HG02973 (cell line): ENCODE results near the gene SKAP2.

Experiments
- ATAC-seq: cut with Tn5 transposase; IDR thresholded peaks from one replicate; pipeline ENCODE4 v1.9.1; 2021; ENCODE audit warnings: moderate library complexity; ENCODE audit not compliant: unreplicated experiment

SKAP2 gene

GRCh38 chr7:26698194-26698593 lies 166.2 kb downstream of the SKAP2 start:
- ATAC-seq = no peak

GRCh38 chr7:26696978-26697377 lies 167.4 kb downstream of the SKAP2 start:
- no peak for ATAC-seq

GRCh38 chr7:26696161-26696560 lies 168.2 kb downstream of the SKAP2 start:
- no peak for ATAC-seq

GRCh38 chr7:26694713-26695112 lies 169.7 kb downstream of the SKAP2 start:
- ATAC-seq = no peak

- ATAC-seq = no peak
These were observed 170.2 kb downstream of the SKAP2 start for GRCh38 chr7:26694141-26694540.

GRCh38 chr7:26691886-26692285 lies 172.5 kb downstream of the SKAP2 start:
- no peak for ATAC-seq

DNA sequence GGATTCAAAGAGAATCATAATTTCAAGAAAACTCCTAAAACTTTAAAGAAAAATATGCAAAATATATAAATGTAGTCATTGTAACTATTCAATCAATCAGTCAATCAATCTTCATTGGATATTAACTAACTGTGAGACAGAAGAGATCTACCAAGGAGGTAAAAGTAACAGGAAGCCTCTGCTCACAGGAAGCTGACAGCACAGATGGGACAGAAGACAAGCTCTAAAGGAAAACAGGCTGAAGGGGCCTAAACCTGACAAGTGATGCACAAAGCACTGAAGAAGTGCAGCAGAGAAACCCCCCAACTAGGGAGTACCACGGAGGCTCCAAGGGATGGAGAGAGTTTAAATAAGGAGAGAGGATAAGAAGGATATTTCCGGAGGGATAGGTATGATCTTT lies 173.0 kb downstream of the SKAP2 start:
- no peak for ATAC-seq

DNA sequence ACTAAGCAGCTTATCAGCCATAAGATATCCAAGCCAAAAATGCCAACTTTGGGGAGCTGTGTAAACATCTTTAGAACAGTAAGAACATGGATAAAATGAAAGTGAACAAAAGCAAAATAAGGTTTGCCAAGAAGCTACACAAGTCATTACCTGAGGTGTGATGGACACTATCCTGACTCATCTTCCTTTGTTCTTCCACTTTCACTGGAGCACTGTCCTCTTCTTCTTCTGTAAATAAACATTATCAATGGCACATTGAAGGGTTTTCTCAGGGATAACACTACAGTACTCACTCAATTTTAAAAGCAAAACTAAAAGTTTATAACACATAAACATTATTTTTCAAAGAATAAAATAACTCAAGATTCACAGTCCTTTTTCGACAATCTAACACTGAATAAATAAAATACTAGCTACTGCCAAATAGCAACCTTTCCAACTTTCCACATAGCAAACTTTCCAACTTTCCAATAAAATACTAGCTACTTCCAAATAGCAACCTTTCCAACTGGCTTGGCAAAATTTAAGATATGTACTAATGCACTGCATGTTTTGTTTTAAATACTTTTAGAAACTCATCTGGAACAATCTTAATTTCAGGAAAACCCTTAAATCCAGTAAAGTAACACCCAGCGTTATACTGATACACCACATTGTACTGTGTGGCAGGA lies 174.1 kb downstream of the SKAP2 start:
- ATAC-seq = no peak

DNA sequence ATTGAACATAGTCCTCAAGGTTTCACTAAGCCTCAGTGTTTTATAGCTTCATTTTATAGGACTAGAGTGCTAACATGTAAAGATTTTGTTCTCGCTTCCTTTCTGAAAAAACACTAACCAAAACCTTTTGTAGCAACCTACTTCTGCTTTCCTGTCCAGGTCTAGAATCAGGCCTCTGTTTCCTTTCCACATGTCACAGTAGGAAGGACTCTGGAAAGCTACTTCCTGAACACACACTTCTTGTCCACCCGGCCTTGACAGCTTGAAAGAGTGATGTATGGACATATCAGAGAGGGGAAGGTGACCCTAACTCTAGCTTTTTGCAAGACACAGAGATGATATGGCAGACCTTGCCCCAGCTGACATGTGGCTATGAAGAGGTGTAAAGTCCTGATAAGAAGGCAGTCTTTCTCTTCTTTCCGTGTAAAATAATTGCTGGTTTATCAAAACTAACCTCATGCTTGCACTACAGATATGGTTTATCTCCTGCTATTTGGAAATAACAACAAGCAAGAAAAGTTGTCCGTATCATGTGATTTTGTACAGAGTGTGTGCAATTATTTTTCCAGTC lies 175.4 kb downstream of the SKAP2 start:
- ATAC-seq = peak; percentile 77

DNA sequence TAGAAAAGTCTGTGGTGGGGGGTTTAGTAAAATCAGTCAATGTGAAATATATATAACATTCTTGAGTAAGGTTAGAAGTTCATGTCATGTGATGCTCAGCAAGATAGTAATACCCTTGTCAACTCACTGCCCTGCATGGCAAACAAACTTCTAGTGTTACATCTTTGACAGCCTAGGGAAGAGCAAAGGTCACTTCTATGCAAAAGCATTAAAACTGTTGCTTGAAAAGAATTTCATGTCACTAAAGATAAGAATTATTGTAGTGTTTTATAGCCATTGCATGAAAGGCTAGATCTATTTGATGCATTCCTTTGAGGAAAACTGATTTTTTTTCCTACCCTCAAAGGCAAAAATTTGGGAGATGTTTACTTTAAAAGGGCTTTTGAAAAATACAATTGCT lies 176.0 kb downstream of the SKAP2 start:
- no peak for ATAC-seq

DNA sequence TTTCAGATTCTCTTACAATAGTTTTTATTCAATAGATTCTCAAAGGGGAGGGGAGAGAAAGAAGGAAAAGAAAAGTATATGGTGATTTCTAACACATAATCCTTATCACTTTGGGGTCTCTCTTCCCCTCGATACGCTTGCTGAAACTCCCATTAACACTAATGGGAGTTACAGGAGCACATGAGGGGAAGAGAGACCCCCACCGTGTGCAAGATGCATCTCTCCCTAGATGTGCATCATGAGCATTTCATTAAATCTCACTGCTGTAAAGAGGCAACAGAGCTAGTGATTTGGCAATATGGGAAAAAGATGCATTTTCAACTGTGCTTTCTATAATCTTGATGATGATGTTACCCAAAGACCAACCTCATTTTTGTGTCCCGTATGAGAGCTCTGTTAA lies 177.4 kb downstream of the SKAP2 start:
- no peak for ATAC-seq

- ATAC-seq = no peak
These were observed 177.9 kb downstream of the SKAP2 start for GRCh38 chr7:26686448-26686981.

- no peak for ATAC-seq
These were observed 178.8 kb downstream of the SKAP2 start for GRCh38 chr7:26685606-26686005.

- ATAC-seq = no peak
These were observed 179.9 kb downstream of the SKAP2 start for GRCh38 chr7:26684447-26684846.

- ATAC-seq = no peak
These were observed 181.1 kb downstream of the SKAP2 start for GRCh38 chr7:26683277-26683676.

DNA sequence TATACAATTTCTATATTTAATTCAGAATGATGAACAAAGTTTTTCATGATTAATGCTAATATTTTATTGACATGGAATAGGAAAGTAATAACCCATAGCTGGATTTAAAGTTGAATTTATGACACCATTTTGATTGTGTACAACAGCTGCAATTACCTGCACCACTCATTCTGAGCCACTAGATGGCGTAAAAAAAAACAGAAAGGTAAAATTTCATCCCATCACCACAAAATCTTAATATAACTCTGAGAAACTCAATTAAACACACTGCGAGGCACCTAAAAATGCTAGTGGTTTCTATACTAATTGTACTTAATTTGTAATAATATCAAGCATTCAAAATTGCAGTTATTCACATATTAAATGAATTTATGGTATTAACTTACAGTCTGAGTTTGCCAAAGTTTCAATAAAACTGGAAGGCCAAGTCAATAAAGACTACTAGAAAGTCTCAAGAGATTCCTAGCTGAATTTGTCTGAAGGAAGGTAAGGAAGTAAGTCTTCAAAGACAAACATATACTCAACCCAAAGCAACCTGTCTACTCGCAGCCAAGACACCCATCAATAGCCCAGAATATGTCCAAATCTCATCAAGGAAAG lies 182.5 kb downstream of the SKAP2 start:
- ATAC-seq = no peak

DNA sequence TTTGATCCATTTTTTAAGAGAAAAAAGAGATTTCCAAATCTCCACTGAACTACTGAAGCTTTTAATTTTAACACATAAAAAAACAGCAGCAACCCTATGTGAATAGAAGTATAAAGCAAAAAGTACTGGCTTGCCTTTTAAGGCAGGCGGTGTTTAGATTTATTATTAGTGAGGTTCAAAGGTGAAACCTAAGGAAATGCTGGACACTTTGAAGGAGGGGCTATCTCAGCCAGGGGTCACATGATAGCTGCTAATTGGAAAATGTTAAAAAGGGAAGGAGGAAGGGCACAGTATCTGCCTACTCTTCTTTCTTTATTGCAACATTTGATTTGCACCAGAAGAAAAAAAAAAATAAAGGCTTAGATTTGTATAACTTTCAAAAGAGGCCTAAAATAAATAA lies 183.8 kb downstream of the SKAP2 start:
- no peak for ATAC-seq

- no peak for ATAC-seq
These were observed 189.1 kb downstream of the SKAP2 start for GRCh38 chr7:26675143-26675887.

GRCh38 chr7:26673858-26674257 lies 190.5 kb downstream of the SKAP2 start:
- no peak for ATAC-seq

DNA sequence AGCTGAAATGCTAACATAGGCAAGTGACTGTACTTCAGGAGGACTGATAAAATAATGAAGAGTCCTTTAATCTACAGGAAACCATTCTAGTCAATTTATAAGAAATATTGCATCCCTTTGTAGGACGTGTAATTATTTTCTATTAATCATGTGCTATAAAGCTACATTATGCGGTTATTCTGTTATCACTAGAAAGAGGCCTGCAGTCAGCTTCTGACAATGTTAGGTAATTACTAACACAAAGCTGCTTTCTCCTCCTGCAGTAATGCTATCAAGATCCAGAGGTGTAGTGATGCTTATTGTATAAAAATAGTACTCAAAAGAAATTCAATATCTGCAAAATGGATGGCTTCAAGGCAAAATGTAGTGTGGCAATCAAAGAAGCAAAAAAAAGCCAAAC lies 191.1 kb downstream of the SKAP2 start:
- no peak for ATAC-seq

DNA sequence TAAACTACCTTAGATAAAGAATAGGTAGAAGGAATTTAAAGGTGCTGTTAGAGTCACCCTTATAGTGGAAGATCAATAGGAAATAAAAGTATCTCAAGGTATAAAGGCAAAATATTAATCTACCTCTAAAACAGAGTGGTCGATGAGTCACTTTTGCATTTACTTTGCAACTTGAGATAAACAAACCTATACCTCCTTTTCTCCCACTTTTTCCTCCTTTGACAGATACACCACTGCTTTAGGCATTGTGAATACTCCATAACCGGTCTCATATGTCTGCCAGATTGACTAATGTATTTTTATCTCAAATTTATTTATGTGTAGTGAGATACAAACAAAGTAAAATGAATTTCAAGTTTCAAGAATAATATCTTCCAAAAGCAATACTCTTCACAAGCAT lies 193.5 kb downstream of the SKAP2 start:
- no peak for ATAC-seq

- ATAC-seq = no peak
These were observed 194.1 kb downstream of the SKAP2 start for GRCh38 chr7:26670290-26670689.
